ENCODE results near the gene PITRM1.

- no peak for TF ChIP-seq CTCF (IDR thresholded peaks at IDR 0.05)
- no peak for TF ChIP-seq POLR2A (IDR thresholded peaks at IDR 0.05)
These were observed 72.3 kb downstream of the PITRM1 start for GRCh38 chr10:3100093-3100792.

Data from heart left ventricle (tissue), 13 donors.